WI38 (cell line): ENCODE results near the gene SPX.

Experiments
- H3K4me3 ChIP-seq: 2 replicates; pipeline ENCODE4 v1.5.1; 2011; ENCODE audit warnings: low read depth, mild to moderate bottlenecking, control low read depth, low read length
- TF ChIP-seq, protein P1 (sequence below): IDR thresholded peaks from 2 replicates; pipeline ENCODE4 v1.5.1; 2012; ENCODE audit warnings: low read depth, mild to moderate bottlenecking, control low read depth, low read length

The SPX gene

GRCh38 chr12:21577516-21577915 is 51.4 kb downstream of the SPX start:
- TF ChIP-seq, protein P1, sequence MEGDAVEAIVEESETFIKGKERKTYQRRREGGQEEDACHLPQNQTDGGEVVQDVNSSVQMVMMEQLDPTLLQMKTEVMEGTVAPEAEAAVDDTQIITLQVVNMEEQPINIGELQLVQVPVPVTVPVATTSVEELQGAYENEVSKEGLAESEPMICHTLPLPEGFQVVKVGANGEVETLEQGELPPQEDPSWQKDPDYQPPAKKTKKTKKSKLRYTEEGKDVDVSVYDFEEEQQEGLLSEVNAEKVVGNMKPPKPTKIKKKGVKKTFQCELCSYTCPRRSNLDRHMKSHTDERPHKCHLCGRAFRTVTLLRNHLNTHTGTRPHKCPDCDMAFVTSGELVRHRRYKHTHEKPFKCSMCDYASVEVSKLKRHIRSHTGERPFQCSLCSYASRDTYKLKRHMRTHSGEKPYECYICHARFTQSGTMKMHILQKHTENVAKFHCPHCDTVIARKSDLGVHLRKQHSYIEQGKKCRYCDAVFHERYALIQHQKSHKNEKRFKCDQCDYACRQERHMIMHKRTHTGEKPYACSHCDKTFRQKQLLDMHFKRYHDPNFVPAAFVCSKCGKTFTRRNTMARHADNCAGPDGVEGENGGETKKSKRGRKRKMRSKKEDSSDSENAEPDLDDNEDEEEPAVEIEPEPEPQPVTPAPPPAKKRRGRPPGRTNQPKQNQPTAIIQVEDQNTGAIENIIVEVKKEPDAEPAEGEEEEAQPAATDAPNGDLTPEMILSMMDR = no peak
- H3K4me3 ChIP-seq = no peak overlapping the region

- TF ChIP-seq, protein P1 = no peak
- no peak overlapping the region for H3K4me3 ChIP-seq
Measured at GRCh38 chr12:21580748-21581516, 54.8 kb downstream of the SPX start.
